ENCODE measurements around the gene ARGLU1. TPM values are rescaled to one million over a fixed set of nuclear protein-coding genes. Genes with fewer than 3 reads are reported as not detected.
"Not testable (repeated sequence)": the region's sequence is repeated elsewhere in the genome, so short reads cannot be mapped to it uniquely, and the experiment has no call there.

Gene ARGLU1
- total and polyA plus RNA-seq, 4 donors: 108 to 293 (median 203) TPM

DNA sequence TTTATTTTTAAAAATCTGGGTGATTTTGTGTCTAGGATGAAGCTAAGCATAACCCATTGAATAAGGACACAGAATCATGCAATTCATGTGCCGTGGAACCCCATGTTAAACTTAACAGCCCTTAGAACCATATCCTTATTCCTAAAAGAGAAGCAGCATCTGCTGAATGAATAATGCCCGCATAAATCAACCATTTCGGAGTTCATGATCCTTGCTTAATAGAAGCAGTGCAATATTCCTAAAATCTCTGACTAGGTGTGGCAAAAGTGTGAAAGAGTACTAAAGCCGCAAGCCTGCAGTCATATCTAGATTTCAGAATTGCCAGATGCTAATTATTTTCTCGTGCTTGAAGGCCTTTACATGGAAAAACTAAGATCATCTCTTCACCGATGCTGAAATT, 33.6 kb upstream of the ARGLU1 start:
- H3K27ac ChIP-seq (ENCODE audit: low read depth, low read length): no peak overlapping the region
- H3K4me3 ChIP-seq (ENCODE audit: low read depth, low read length): no peak overlapping the region
- no peaks in the 10 kb centered on the region for H3K9me3 ChIP-seq (ENCODE audit: control insufficient read depth, insufficient read depth, low read length)
- no peaks in the 10 kb centered on the region for H3K4me1 ChIP-seq (ENCODE audit: control insufficient read depth, insufficient read depth, low read length)
- peak in 1 of 6 donors; percentile 7 for DNase-seq (ENCODE audit: low read depth in 4 of 6, low spot score in 6 of 6)
- 100% methylated on average over 1 of the region's 6 CpGs for WGBS (ENCODE audit: insufficient coverage)
- no peaks in the 10 kb centered on the region for H3K36me3 ChIP-seq (ENCODE audit: control insufficient read depth, insufficient read depth, low read length)
- no peaks in the 10 kb centered on the region for H3K27me3 ChIP-seq (ENCODE audit: control insufficient read depth, insufficient read depth, low read length)

DNA sequence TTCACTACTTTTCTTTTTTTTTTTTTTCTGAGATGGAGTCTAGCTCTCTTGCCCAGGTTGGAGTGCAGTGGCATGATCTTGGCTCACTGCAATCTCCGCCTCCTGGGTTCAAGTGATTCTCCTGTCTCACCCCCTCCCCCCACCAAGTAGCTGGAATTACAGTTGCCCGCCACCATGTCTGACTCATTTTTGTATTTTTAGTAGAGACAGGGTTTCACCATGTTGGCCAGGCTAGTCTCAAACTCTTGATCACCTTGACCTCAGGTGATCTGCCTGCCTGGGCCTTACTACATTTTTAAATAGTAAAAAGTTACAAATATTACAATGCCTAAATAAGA, 32.8 kb upstream of the ARGLU1 start:
- not testable (repeated sequence) for DNase-seq (ENCODE audit: low read depth in 4 of 6, low spot score in 6 of 6); H3K9me3 ChIP-seq (ENCODE audit: control insufficient read depth, insufficient read depth, low read length); H3K4me3 ChIP-seq (ENCODE audit: low read depth, low read length); H3K27me3 ChIP-seq (ENCODE audit: control insufficient read depth, insufficient read depth, low read length); H3K4me1 ChIP-seq (ENCODE audit: control insufficient read depth, insufficient read depth, low read length); H3K27ac ChIP-seq (ENCODE audit: low read depth, low read length); H3K36me3 ChIP-seq (ENCODE audit: control insufficient read depth, insufficient read depth, low read length)
- no CpG with 5 or more reads among the region's 2 CpGs for WGBS (ENCODE audit: insufficient coverage)

DNA sequence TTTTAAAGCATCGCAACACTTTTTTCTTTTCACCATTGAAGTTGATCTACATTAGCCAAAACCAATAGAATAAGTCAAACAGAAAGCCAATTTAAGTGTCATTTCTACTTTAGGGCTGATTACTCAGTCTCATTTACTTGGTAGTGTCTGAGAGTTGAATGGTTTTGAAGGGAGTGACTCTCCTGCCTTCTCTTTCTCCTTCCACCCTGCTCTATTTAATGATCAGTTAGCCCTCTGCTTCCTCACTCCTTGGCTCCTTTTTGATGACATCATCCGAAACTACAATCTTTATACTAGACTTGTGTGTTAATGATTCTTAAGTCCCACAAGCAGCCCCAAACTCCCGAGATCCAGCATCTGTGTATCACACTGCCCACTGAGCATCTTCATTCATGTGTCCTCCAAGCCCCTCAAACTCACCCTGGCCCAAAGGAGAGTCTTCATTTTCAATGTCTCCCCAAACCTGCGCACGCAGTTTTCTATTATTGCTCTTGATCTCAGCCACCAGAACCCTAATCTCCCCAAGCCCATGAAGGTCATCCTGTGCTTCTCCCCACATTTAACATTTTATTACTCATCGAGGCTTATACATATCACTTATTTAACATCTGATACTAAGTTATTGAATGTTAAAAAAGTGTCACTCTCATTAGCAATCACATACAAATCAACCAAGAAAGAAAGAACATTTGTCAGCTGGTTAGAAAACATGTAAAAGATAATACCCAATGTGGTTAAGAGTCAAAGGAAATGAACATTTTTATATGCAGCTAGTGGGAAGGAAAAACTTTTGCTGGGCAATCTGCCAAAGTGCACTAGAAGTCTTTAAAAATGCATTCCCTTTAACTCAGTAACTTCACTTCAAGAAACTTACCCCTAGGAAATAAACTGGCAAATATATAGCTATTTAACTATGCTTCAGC, 32.2 kb upstream of the ARGLU1 start:
- H3K4me3 ChIP-seq (ENCODE audit: low read depth, low read length): no peak overlapping the region
- no peaks in the 10 kb centered on the region for H3K27me3 ChIP-seq (ENCODE audit: control insufficient read depth, insufficient read depth, low read length)
- 94% methylated on average over 3 of the region's 6 CpGs for WGBS (ENCODE audit: insufficient coverage)
- H3K9me3 ChIP-seq (ENCODE audit: control insufficient read depth, insufficient read depth, low read length): no peaks in the 10 kb centered on the region
- H3K36me3 ChIP-seq (ENCODE audit: control insufficient read depth, insufficient read depth, low read length): no peaks in the 10 kb centered on the region
- no peak overlapping the region for H3K27ac ChIP-seq (ENCODE audit: low read depth, low read length)
- H3K4me1 ChIP-seq (ENCODE audit: control insufficient read depth, insufficient read depth, low read length): no peaks in the 10 kb centered on the region
- DNase-seq (ENCODE audit: low read depth in 4 of 6, low spot score in 6 of 6): peak in 2 of 6 donors; percentile 28 to 58

DNA sequence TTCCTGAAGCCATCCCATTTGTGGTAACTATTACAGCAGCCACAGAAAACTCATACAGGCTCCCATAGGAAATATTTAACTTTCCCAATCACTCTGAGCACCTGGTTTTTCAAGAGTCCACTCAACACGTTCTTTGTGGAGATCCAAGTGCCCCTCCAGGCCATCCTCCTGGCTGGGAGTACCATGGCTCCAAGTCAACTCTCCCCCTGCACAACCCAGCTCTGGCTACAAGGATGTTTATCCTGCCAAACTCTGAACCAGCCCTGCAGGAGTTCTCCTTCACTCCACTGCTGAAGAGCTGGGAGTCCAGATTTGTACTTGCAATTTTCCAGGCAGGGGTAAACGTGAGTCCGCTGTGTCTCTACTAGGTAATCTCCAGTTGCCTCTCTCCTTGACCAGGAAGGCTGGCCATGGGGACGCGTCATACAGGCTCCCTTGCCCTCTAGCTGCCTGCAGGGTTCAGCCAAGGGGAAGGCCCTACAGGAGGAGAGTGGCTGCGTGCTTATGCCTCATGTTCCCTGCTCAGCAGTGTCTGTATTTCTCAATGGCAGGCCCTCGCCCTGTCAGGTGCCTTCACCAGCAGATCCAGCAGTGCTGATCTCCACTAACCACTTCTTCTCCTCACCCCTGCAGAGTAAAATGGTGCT, 29.9 kb upstream of the ARGLU1 start:
- DNase-seq (ENCODE audit: low read depth in 4 of 6, low spot score in 6 of 6): no peak
- Histone ChIP-seq H3K27ac (ENCODE audit: low read depth, low read length) (no peak overlapping the region), H3K4me1 (ENCODE audit: control insufficient read depth, insufficient read depth, low read length) (no peaks in the 10 kb centered on the region), H3K9me3 (ENCODE audit: control insufficient read depth, insufficient read depth, low read length) (no peaks in the 10 kb centered on the region), H3K4me3 (ENCODE audit: low read depth, low read length) (no peak overlapping the region), H3K36me3 (ENCODE audit: control insufficient read depth, insufficient read depth, low read length) (no peaks in the 10 kb centered on the region), H3K27me3 (ENCODE audit: control insufficient read depth, insufficient read depth, low read length) (no peaks in the 10 kb centered on the region)
- WGBS (ENCODE audit: insufficient coverage): 89% methylated on average over 7 of the region's 7 CpGs

DNA sequence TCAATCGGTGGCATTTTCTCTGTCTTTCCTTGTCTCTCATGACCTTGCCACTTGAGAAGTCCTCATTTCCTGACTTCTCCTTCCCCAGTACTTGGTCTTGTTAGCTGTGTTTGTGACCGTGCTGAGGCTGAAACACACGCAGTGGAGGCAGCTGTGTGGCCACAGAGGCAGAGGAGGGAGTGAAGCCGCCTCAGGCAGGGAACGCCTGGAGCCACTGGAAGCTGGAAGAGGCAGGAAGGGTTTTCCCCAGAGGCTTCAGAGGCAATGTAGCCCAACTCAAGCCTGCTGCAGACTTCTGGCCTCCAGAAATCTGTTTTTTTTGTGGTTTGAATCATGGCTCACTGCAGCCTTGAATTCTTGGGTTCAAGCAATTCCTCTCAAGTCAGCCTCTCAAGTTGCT, 29.2 kb upstream of the ARGLU1 start:
- Histone ChIP-seq H3K27ac (ENCODE audit: low read depth, low read length) (no peak overlapping the region), H3K27me3 (ENCODE audit: control insufficient read depth, insufficient read depth, low read length) (no peaks in the 10 kb centered on the region), H3K4me3 (ENCODE audit: low read depth, low read length) (no peak overlapping the region), H3K36me3 (ENCODE audit: control insufficient read depth, insufficient read depth, low read length) (no peaks in the 10 kb centered on the region), H3K4me1 (ENCODE audit: control insufficient read depth, insufficient read depth, low read length) (no peaks in the 10 kb centered on the region), H3K9me3 (ENCODE audit: control insufficient read depth, insufficient read depth, low read length) (no peaks in the 10 kb centered on the region)
- DNase-seq (ENCODE audit: low read depth in 4 of 6, low spot score in 6 of 6): no peak
- 85% methylated on average over 4 of the region's 5 CpGs for WGBS (ENCODE audit: insufficient coverage)

DNA sequence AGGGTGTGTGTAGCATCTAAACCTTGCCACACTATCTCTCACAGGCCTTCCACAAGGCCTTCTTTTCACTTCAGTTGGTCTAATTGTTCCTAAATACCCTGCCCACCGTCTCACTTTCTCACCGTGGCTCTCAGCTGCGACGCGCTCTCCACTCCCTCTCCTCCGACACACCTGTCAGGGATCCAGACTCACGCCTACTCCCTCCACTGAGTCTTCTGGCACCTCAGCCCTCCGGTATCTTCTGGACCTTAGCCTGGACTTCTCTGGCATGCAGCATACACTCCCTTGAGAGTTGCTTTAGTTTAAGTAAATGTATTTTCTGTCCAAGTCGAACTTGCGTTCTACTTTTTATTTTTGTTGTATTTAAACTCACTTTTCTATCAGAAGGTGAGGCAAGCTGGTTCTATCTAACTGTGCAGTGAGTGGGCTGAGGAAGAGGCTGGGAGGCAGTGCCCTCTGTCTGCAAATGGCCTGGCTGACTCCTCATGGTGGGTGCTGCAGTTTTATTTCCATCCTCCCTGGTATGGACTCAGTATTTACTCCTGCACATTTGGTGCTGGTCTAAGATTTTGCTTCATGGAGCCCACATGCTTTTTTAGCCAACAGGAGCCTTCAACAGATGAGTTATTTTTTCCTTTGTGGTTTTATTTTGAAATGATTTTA, 28.5 kb upstream of the ARGLU1 start:
- Histone ChIP-seq H3K9me3 (ENCODE audit: control insufficient read depth, insufficient read depth, low read length) (no peaks in the 10 kb centered on the region), H3K27ac (ENCODE audit: low read depth, low read length) (no peak overlapping the region), H3K27me3 (ENCODE audit: control insufficient read depth, insufficient read depth, low read length) (no peaks in the 10 kb centered on the region), H3K4me1 (ENCODE audit: control insufficient read depth, insufficient read depth, low read length) (no peaks in the 10 kb centered on the region), H3K36me3 (ENCODE audit: control insufficient read depth, insufficient read depth, low read length) (no peaks in the 10 kb centered on the region), H3K4me3 (ENCODE audit: low read depth, low read length) (no peak overlapping the region)
- 86% methylated on average over 6 of the region's 10 CpGs for WGBS (ENCODE audit: insufficient coverage)
- DNase-seq (ENCODE audit: low read depth in 4 of 6, low spot score in 6 of 6): no peak

DNA sequence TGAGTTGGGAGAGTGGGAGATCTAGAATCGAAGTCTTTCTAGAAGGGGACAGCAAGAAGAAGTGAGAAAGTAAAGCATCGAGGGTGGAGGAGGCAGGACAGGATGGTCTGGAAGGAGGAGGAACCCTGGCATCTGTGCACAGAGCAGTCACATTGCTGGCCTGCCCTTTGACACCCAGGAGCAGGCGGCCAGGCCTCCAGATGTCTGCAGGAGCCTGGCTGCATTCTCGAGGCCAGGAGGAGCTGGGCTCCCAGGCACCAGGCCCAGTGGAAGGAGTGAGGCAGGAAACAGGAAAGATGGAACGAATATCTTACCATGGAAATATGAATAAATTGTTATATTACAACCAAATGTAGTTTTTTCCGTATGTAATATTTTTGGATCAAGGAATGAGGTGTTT, 27.7 kb upstream of the ARGLU1 start:
- Histone ChIP-seq H3K4me1 (ENCODE audit: control insufficient read depth, insufficient read depth, low read length) (no peaks in the 10 kb centered on the region), H3K36me3 (ENCODE audit: control insufficient read depth, insufficient read depth, low read length) (no peaks in the 10 kb centered on the region), H3K27ac (ENCODE audit: low read depth, low read length) (no peak overlapping the region), H3K9me3 (ENCODE audit: control insufficient read depth, insufficient read depth, low read length) (no peaks in the 10 kb centered on the region), H3K4me3 (ENCODE audit: low read depth, low read length) (no peak overlapping the region), H3K27me3 (ENCODE audit: control insufficient read depth, insufficient read depth, low read length) (no peaks in the 10 kb centered on the region)
- WGBS (ENCODE audit: insufficient coverage): 90% methylated on average over 3 of the region's 6 CpGs
- no peak for DNase-seq (ENCODE audit: low read depth in 4 of 6, low spot score in 6 of 6)

DNA sequence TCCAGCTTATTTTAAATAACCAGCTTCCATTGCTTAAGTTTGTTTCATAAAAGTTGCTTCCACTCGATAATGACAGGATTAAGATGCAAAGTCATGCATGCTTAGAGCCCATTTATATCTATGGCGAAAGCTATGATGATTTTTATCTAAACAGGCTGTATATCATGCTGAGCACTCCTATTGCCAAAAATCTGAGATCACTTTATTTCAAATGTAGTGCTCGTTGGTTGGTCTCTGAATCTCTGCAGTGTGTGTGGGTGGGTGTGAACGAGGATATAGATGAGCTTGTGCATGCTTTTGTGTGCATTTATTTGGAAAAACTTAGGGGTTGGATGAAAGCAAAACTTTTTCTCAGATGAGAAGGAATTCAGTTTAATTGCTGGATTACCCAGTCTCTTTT, 27.0 kb upstream of the ARGLU1 start:
- Histone ChIP-seq H3K27ac (ENCODE audit: low read depth, low read length) (no peak overlapping the region), H3K27me3 (ENCODE audit: control insufficient read depth, insufficient read depth, low read length) (no peaks in the 10 kb centered on the region), H3K4me1 (ENCODE audit: control insufficient read depth, insufficient read depth, low read length) (no peaks in the 10 kb centered on the region), H3K36me3 (ENCODE audit: control insufficient read depth, insufficient read depth, low read length) (no peaks in the 10 kb centered on the region), H3K9me3 (ENCODE audit: control insufficient read depth, insufficient read depth, low read length) (no peaks in the 10 kb centered on the region), H3K4me3 (ENCODE audit: low read depth, low read length) (no peak overlapping the region)
- whole genome bisulfite sequencing (ENCODE audit: insufficient coverage): 20% methylated on average over 1 of the region's 4 CpGs
- DNase-seq (ENCODE audit: low read depth in 4 of 6, low spot score in 6 of 6): peak in 1 of 6 donors; percentile 38

DNA sequence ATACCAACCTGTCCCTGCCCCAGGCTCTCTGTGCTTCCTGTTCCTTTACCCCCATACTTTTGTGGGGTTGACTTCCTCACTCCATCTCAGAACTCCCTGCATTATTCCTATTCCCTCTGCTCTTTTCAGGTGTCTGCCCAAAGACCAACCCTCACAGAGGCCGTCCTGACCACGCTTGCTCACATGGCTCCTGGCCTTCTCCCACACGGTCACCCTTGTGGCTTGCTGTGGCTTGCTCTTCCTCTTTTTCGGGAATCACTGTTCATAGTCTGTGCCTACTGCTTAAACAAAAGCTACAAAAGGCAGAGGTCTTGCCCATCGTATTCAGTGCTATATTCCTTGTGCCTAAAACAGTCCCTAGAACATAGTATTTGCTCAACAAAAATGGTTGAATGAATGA, 25.2 kb upstream of the ARGLU1 start:
- WGBS (ENCODE audit: insufficient coverage): 95% methylated on average over 4 of the region's 5 CpGs
- no peak overlapping the region for H3K4me3 ChIP-seq (ENCODE audit: low read depth, low read length)
- DNase-seq (ENCODE audit: low read depth in 4 of 6, low spot score in 6 of 6): no peak
- H3K36me3 ChIP-seq (ENCODE audit: control insufficient read depth, insufficient read depth, low read length): no peaks in the 10 kb centered on the region
- H3K4me1 ChIP-seq (ENCODE audit: control insufficient read depth, insufficient read depth, low read length): no peaks in the 10 kb centered on the region
- H3K27me3 ChIP-seq (ENCODE audit: control insufficient read depth, insufficient read depth, low read length): no peaks in the 10 kb centered on the region
- no peak overlapping the region for H3K27ac ChIP-seq (ENCODE audit: low read depth, low read length)
- H3K9me3 ChIP-seq (ENCODE audit: control insufficient read depth, insufficient read depth, low read length): no peaks in the 10 kb centered on the region
